ENCODE measurements around the gene ZC3H12C. TPM values are rescaled to one million over a fixed set of nuclear protein-coding genes. Genes with fewer than 3 reads are reported as not detected.

ZC3H12C gene
- polyA plus RNA-seq, 2 donors = 0.66 to 0.77 TPM

GRCh38 chr11:110095554-110095953, 2.4 kb downstream of the ZC3H12C start:
- H3K27me3 ChIP-seq (ENCODE audit: control insufficient read depth in 1 of 2, insufficient read depth in 2 of 2, low read length in 2 of 2) = no peaks in the 10 kb centered on the region
- no peaks in the 10 kb centered on the region for H3K9me3 ChIP-seq (ENCODE audit: control insufficient read depth in 2 of 2, insufficient read depth in 1 of 2, low read depth in 1 of 2, low read length in 1 of 2)
- 67 to 75% methylated on average over 5 of the region's 5 CpGs for WGBS, 2 donors
- H3K4me1 ChIP-seq (ENCODE audit: control insufficient read depth in 2 of 2, insufficient read depth in 2 of 2, low read length in 1 of 2) = no peaks in the 10 kb centered on the region
- no peak overlapping the region for H3K4me3 ChIP-seq (ENCODE audit: low read depth in 1 of 2, low read length in 2 of 2)
- H3K27ac ChIP-seq (ENCODE audit: low read depth in 2 of 2, low read length in 1 of 2) = no peak overlapping the region
- H3K36me3 ChIP-seq (ENCODE audit: control insufficient read depth in 2 of 2, insufficient read depth in 2 of 2, low read length in 1 of 2) = no peaks in the 10 kb centered on the region

DNA sequence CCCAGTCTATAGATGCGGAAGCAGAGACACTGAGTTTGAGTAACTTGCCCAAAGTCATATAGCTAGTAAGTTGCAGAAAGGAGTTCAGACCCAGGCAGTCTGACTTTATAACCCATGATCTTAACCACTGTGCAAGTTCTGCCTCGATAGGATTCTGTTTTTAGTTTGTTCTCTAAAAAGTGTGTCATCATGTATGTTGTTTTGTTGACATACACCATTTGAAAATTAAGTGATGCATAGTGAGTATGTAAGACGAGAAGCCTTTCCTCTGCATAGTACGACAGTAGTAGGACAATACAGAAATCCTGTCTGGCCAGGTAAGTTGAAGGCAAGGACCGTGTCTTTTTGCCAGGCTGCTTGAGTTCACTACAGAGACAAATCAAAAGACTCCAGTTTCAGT, 3.3 kb downstream of the ZC3H12C start:
- H3K27ac ChIP-seq (ENCODE audit: low read depth in 2 of 2, low read length in 1 of 2) = no peak overlapping the region
- no peaks in the 10 kb centered on the region for H3K27me3 ChIP-seq (ENCODE audit: control insufficient read depth in 1 of 2, insufficient read depth in 2 of 2, low read length in 2 of 2)
- H3K4me3 ChIP-seq (ENCODE audit: low read depth in 1 of 2, low read length in 2 of 2) = no peak overlapping the region
- WGBS, 2 donors = 69 to 74% methylated on average over 5 of the region's 5 CpGs
- no peaks in the 10 kb centered on the region for H3K4me1 ChIP-seq (ENCODE audit: control insufficient read depth in 2 of 2, insufficient read depth in 2 of 2, low read length in 1 of 2)
- no peaks in the 10 kb centered on the region for H3K9me3 ChIP-seq (ENCODE audit: control insufficient read depth in 2 of 2, insufficient read depth in 1 of 2, low read depth in 1 of 2, low read length in 1 of 2)
- no peaks in the 10 kb centered on the region for H3K36me3 ChIP-seq (ENCODE audit: control insufficient read depth in 2 of 2, insufficient read depth in 2 of 2, low read length in 1 of 2)

DNA sequence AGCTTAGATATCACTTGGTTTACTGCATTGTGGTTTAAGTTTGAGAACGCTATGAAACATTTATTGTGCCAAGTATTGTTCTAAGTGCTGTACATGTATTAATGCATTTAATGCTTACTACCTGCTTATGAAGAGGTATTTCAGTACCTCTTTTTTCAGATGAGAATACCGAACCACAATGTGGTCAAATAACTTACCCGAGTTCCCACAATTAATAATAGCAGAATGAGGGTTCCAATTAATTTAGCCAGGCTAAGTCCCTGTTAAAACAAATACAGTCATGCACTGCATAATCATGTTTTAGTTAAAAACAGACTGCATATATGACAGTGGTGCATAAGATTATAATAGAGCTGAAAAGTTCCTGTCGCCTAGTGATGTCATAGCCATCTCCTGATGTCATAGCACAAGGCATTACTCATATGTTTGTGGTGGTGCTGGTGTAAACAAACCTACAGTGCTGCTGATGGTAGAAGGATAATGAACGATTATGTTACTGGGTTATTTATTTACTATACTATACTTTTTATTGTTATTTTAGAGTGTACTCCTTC, 4.3 kb downstream of the ZC3H12C start:
- H3K9me3 ChIP-seq (ENCODE audit: control insufficient read depth in 2 of 2, insufficient read depth in 1 of 2, low read depth in 1 of 2, low read length in 1 of 2) = no peaks in the 10 kb centered on the region
- H3K27ac ChIP-seq (ENCODE audit: low read depth in 2 of 2, low read length in 1 of 2) = no peak overlapping the region
- no peak overlapping the region for H3K4me3 ChIP-seq (ENCODE audit: low read depth in 1 of 2, low read length in 2 of 2)
- H3K27me3 ChIP-seq (ENCODE audit: control insufficient read depth in 1 of 2, insufficient read depth in 2 of 2, low read length in 2 of 2) = no peaks in the 10 kb centered on the region
- H3K36me3 ChIP-seq (ENCODE audit: control insufficient read depth in 2 of 2, insufficient read depth in 2 of 2, low read length in 1 of 2) = no peaks in the 10 kb centered on the region
- H3K4me1 ChIP-seq (ENCODE audit: control insufficient read depth in 2 of 2, insufficient read depth in 2 of 2, low read length in 1 of 2) = no peaks in the 10 kb centered on the region
- 86 to 88% methylated on average over 5 of the region's 5 CpGs for WGBS, 2 donors

GRCh38 chr11:110098645-110099044, 5.5 kb downstream of the ZC3H12C start:
- H3K4me1 ChIP-seq (ENCODE audit: control insufficient read depth in 2 of 2, insufficient read depth in 2 of 2, low read length in 1 of 2) = no peaks in the 10 kb centered on the region
- H3K27me3 ChIP-seq (ENCODE audit: control insufficient read depth in 1 of 2, insufficient read depth in 2 of 2, low read length in 2 of 2) = no peaks in the 10 kb centered on the region
- H3K4me3 ChIP-seq (ENCODE audit: low read depth in 1 of 2, low read length in 2 of 2) = no peak overlapping the region
- H3K9me3 ChIP-seq (ENCODE audit: control insufficient read depth in 2 of 2, insufficient read depth in 1 of 2, low read depth in 1 of 2, low read length in 1 of 2) = no peaks in the 10 kb centered on the region
- no peaks in the 10 kb centered on the region for H3K36me3 ChIP-seq (ENCODE audit: control insufficient read depth in 2 of 2, insufficient read depth in 2 of 2, low read length in 1 of 2)
- 59 to 60% methylated on average over 1 of the region's 1 CpG for WGBS, 2 donors
- no peak overlapping the region for H3K27ac ChIP-seq (ENCODE audit: low read depth in 2 of 2, low read length in 1 of 2)

- H3K36me3 ChIP-seq (ENCODE audit: control insufficient read depth in 2 of 2, insufficient read depth in 2 of 2, low read length in 1 of 2) = no peaks in the 10 kb centered on the region
- 86 to 88% methylated on average over 7 of the region's 7 CpGs for WGBS, 2 donors
- no peak overlapping the region for H3K4me3 ChIP-seq (ENCODE audit: low read depth in 1 of 2, low read length in 2 of 2)
- no peaks in the 10 kb centered on the region for H3K27me3 ChIP-seq (ENCODE audit: control insufficient read depth in 1 of 2, insufficient read depth in 2 of 2, low read length in 2 of 2)
- H3K4me1 ChIP-seq (ENCODE audit: control insufficient read depth in 2 of 2, insufficient read depth in 2 of 2, low read length in 1 of 2) = no peaks in the 10 kb centered on the region
- no peaks in the 10 kb centered on the region for H3K9me3 ChIP-seq (ENCODE audit: control insufficient read depth in 2 of 2, insufficient read depth in 1 of 2, low read depth in 1 of 2, low read length in 1 of 2)
- H3K27ac ChIP-seq (ENCODE audit: low read depth in 2 of 2, low read length in 1 of 2) = no peak overlapping the region
These were observed 7.5 kb downstream of the ZC3H12C start for GRCh38 chr11:110100476-110101240.

- Histone ChIP-seq H3K27me3 (ENCODE audit: control insufficient read depth in 1 of 2, insufficient read depth in 2 of 2, low read length in 2 of 2) (no peaks in the 10 kb centered on the region), H3K4me1 (ENCODE audit: control insufficient read depth in 2 of 2, insufficient read depth in 2 of 2, low read length in 1 of 2) (no peaks in the 10 kb centered on the region), H3K36me3 (ENCODE audit: control insufficient read depth in 2 of 2, insufficient read depth in 2 of 2, low read length in 1 of 2) (no peaks in the 10 kb centered on the region), H3K9me3 (ENCODE audit: control insufficient read depth in 2 of 2, insufficient read depth in 1 of 2, low read depth in 1 of 2, low read length in 1 of 2) (no peaks in the 10 kb centered on the region), H3K27ac (ENCODE audit: low read depth in 2 of 2, low read length in 1 of 2) (no peak overlapping the region), H3K4me3 (ENCODE audit: low read depth in 1 of 2, low read length in 2 of 2) (no peak overlapping the region)
- WGBS, 2 donors = 89 to 93% methylated on average over 2 of the region's 2 CpGs
These were observed 13.6 kb downstream of the ZC3H12C start for GRCh38 chr11:110106713-110107274.

DNA sequence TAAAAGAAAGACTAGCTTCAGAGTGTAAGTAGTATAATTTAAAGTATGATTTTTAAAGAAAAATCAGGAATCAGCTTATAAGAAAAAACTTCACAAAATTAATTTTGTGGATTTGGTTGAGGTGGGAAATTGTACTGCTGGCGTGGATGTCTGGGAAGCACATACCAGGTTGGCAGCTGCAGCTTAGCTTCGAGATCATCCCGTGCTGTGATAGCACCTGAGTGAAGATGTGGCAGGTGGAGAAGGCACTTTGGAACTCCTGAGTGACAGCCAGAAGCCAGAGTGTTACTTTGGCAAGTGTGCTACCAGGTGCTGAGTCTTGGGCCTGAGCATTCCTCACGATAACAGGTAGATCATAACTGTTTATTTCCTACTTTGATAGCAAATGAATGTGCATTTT, 17.7 kb downstream of the ZC3H12C start:
- H3K4me3 ChIP-seq (ENCODE audit: low read depth in 1 of 2, low read length in 2 of 2) = no peak overlapping the region
- no peaks in the 10 kb centered on the region for H3K9me3 ChIP-seq (ENCODE audit: control insufficient read depth in 2 of 2, insufficient read depth in 1 of 2, low read depth in 1 of 2, low read length in 1 of 2)
- H3K36me3 ChIP-seq (ENCODE audit: control insufficient read depth in 2 of 2, insufficient read depth in 2 of 2, low read length in 1 of 2) = no peaks in the 10 kb centered on the region
- no peaks in the 10 kb centered on the region for H3K4me1 ChIP-seq (ENCODE audit: control insufficient read depth in 2 of 2, insufficient read depth in 2 of 2, low read length in 1 of 2)
- 85 to 91% methylated on average over 4 of the region's 4 CpGs for WGBS, 2 donors
- H3K27me3 ChIP-seq (ENCODE audit: control insufficient read depth in 1 of 2, insufficient read depth in 2 of 2, low read length in 2 of 2) = no peaks in the 10 kb centered on the region
- no peak overlapping the region for H3K27ac ChIP-seq (ENCODE audit: low read depth in 2 of 2, low read length in 1 of 2)

GRCh38 chr11:110112457-110112856, 19.3 kb downstream of the ZC3H12C start:
- H3K4me1 ChIP-seq (ENCODE audit: control insufficient read depth in 2 of 2, insufficient read depth in 2 of 2, low read length in 1 of 2) = no peaks in the 10 kb centered on the region
- no peak overlapping the region for H3K4me3 ChIP-seq (ENCODE audit: low read depth in 1 of 2, low read length in 2 of 2)
- H3K27me3 ChIP-seq (ENCODE audit: control insufficient read depth in 1 of 2, insufficient read depth in 2 of 2, low read length in 2 of 2) = no peaks in the 10 kb centered on the region
- no peak overlapping the region for H3K27ac ChIP-seq (ENCODE audit: low read depth in 2 of 2, low read length in 1 of 2)
- 89 to 90% methylated on average over 2 of the region's 2 CpGs for WGBS, 2 donors
- H3K9me3 ChIP-seq (ENCODE audit: control insufficient read depth in 2 of 2, insufficient read depth in 1 of 2, low read depth in 1 of 2, low read length in 1 of 2) = no peaks in the 10 kb centered on the region
- H3K36me3 ChIP-seq (ENCODE audit: control insufficient read depth in 2 of 2, insufficient read depth in 2 of 2, low read length in 1 of 2) = no peaks in the 10 kb centered on the region

GRCh38 chr11:110113505-110113904, 20.3 kb downstream of the ZC3H12C start:
- no peaks in the 10 kb centered on the region for H3K9me3 ChIP-seq (ENCODE audit: control insufficient read depth in 2 of 2, insufficient read depth in 1 of 2, low read depth in 1 of 2, low read length in 1 of 2)
- H3K27me3 ChIP-seq (ENCODE audit: control insufficient read depth in 1 of 2, insufficient read depth in 2 of 2, low read length in 2 of 2) = no peaks in the 10 kb centered on the region
- H3K36me3 ChIP-seq (ENCODE audit: control insufficient read depth in 2 of 2, insufficient read depth in 2 of 2, low read length in 1 of 2) = no peaks in the 10 kb centered on the region
- no peak overlapping the region for H3K4me3 ChIP-seq (ENCODE audit: low read depth in 1 of 2, low read length in 2 of 2)
- no peaks in the 10 kb centered on the region for H3K4me1 ChIP-seq (ENCODE audit: control insufficient read depth in 2 of 2, insufficient read depth in 2 of 2, low read length in 1 of 2)
- no peak overlapping the region for H3K27ac ChIP-seq (ENCODE audit: low read depth in 2 of 2, low read length in 1 of 2)

- no peak overlapping the region for H3K4me3 ChIP-seq (ENCODE audit: low read depth in 1 of 2, low read length in 2 of 2)
- H3K9me3 ChIP-seq (ENCODE audit: control insufficient read depth in 2 of 2, insufficient read depth in 1 of 2, low read depth in 1 of 2, low read length in 1 of 2) = no peaks in the 10 kb centered on the region
- no peaks in the 10 kb centered on the region for H3K27me3 ChIP-seq (ENCODE audit: control insufficient read depth in 1 of 2, insufficient read depth in 2 of 2, low read length in 2 of 2)
- 85 to 90% methylated on average over 4 of the region's 4 CpGs for WGBS, 2 donors
- H3K36me3 ChIP-seq (ENCODE audit: control insufficient read depth in 2 of 2, insufficient read depth in 2 of 2, low read length in 1 of 2) = no peaks in the 10 kb centered on the region
- no peaks in the 10 kb centered on the region for H3K4me1 ChIP-seq (ENCODE audit: control insufficient read depth in 2 of 2, insufficient read depth in 2 of 2, low read length in 1 of 2)
- H3K27ac ChIP-seq (ENCODE audit: low read depth in 2 of 2, low read length in 1 of 2) = no peak overlapping the region
These were observed 20.8 kb downstream of the ZC3H12C start for GRCh38 chr11:110113973-110114372.
